ENCODE data around the gene SUCO. TPM values are rescaled to one million over a fixed set of nuclear protein-coding genes. Genes with fewer than 3 reads are reported as not detected.

Gene SUCO
- total RNA-seq, 1 donor from 2014 or later: 63.7 TPM

DNA sequence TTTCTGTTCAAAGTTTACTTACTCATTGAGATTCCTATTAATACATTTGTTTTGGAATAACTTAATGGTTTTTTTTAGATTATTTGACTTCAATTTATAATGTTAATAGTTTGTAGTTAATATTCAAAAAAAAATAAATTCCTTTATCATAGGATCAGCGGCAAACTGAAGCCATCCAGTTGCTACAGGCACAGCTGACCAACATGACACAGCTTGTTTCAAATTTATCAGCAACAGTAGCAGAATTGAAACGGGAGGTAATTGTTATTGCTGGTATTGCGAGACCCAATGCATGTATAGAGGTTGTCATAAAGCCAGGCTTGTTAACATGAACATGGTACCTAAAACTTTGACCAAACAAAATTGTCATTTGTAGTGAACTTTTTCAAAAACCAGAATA lies 67.0 kb downstream of the SUCO start:
- no peak overlapping the region for H2AFZ ChIP-seq (ENCODE audit: low read depth, low read length)
- peaks cover 6% of the 10 kb centered on the region for H3K79me2 ChIP-seq (ENCODE audit: insufficient read depth, low read length)
- no peak overlapping the region for H3K4me3 ChIP-seq (ENCODE audit: insufficient read depth, low read depth, low read length)
- H3K9me3 ChIP-seq (ENCODE audit: insufficient read depth, low read depth, low read length): no peaks in the 10 kb centered on the region
- Mint-ChIP-seq H3K27ac (ENCODE audit: unreplicated experiment) (no peak overlapping the region), H3K4me1 (ENCODE audit: low read depth, unreplicated experiment) (no peaks in the 10 kb centered on the region), H3K27me3 (ENCODE audit: low read depth, unreplicated experiment) (no peaks in the 10 kb centered on the region), H3K9me3 (ENCODE audit: unreplicated experiment) (no peaks in the 10 kb centered on the region), H3K4me3 (ENCODE audit: unreplicated experiment) (no peak overlapping the region), H3K36me3 (ENCODE audit: low read depth, unreplicated experiment) (peaks cover 30% of the 10 kb centered on the region)
- no peaks in the 10 kb centered on the region for H3K4me1 ChIP-seq (ENCODE audit: insufficient read depth, low read length)
- H4K20me1 ChIP-seq (ENCODE audit: insufficient read depth, low read length): no peaks in the 10 kb centered on the region
- no peak overlapping the region for H3K27ac ChIP-seq (ENCODE audit: low read depth, low read length)
- DNase-seq (ENCODE audit: low read depth) (no peak), FAIRE-seq (no peak)
- peaks cover 15% of the 10 kb centered on the region for H3K36me3 ChIP-seq (ENCODE audit: insufficient read depth, low read length)
- H3K27me3 ChIP-seq (ENCODE audit: insufficient read depth, low read length): no peaks in the 10 kb centered on the region
- H3K4me2 ChIP-seq (ENCODE audit: low read length): no peak overlapping the region
- TF ChIP-seq EZH2 (IDR thresholded peaks at IDR 0.05; ENCODE audit: insufficient read depth, low read length): no peak
- TF ChIP-seq, protein P1, sequence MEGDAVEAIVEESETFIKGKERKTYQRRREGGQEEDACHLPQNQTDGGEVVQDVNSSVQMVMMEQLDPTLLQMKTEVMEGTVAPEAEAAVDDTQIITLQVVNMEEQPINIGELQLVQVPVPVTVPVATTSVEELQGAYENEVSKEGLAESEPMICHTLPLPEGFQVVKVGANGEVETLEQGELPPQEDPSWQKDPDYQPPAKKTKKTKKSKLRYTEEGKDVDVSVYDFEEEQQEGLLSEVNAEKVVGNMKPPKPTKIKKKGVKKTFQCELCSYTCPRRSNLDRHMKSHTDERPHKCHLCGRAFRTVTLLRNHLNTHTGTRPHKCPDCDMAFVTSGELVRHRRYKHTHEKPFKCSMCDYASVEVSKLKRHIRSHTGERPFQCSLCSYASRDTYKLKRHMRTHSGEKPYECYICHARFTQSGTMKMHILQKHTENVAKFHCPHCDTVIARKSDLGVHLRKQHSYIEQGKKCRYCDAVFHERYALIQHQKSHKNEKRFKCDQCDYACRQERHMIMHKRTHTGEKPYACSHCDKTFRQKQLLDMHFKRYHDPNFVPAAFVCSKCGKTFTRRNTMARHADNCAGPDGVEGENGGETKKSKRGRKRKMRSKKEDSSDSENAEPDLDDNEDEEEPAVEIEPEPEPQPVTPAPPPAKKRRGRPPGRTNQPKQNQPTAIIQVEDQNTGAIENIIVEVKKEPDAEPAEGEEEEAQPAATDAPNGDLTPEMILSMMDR (IDR thresholded peaks at IDR 0.05; ENCODE audit: insufficient read depth, low read depth, low read length): no peak
- no peak overlapping the region for H3K9ac ChIP-seq (ENCODE audit: low read length)

DNA sequence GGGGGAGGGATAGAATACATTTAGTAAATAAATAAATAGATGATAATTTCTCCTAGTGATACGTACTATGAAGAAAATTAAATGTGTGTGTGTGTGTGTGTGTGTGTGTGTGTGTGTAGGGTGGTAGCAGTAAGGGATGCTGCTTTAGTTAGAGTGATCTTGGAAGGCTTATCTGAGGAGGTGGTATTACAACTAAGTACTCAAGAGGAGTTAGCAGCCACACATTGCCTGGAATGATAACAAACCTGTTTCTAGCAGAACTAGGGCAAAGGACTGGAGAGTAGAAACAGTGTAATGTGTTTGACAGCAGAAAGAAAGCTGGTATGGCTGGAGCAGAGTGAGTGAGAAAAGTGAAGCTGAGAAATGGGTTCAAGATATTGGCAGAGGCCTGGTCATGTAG lies 67.7 kb downstream of the SUCO start:
- DNase-seq (ENCODE audit: low read depth) (no peak), FAIRE-seq (no peak)
- no peaks in the 10 kb centered on the region for H3K4me1 ChIP-seq (ENCODE audit: insufficient read depth, low read length)
- no peaks in the 10 kb centered on the region for H3K27me3 ChIP-seq (ENCODE audit: insufficient read depth, low read length)
- H3K27ac ChIP-seq (ENCODE audit: low read depth, low read length): no peak overlapping the region
- Mint-ChIP-seq H3K4me1 (ENCODE audit: low read depth, unreplicated experiment) (no peaks in the 10 kb centered on the region), H3K9me3 (ENCODE audit: unreplicated experiment) (no peaks in the 10 kb centered on the region), H3K27me3 (ENCODE audit: low read depth, unreplicated experiment) (no peaks in the 10 kb centered on the region), H3K27ac (ENCODE audit: unreplicated experiment) (no peak overlapping the region), H3K36me3 (ENCODE audit: low read depth, unreplicated experiment) (peaks cover 23% of the 10 kb centered on the region), H3K4me3 (ENCODE audit: unreplicated experiment) (no peak overlapping the region)
- H3K9me3 ChIP-seq (ENCODE audit: insufficient read depth, low read depth, low read length): no peaks in the 10 kb centered on the region
- H3K4me2 ChIP-seq (ENCODE audit: low read length): no peak overlapping the region
- no peaks in the 10 kb centered on the region for H4K20me1 ChIP-seq (ENCODE audit: insufficient read depth, low read length)
- no peak overlapping the region for H3K4me3 ChIP-seq (ENCODE audit: insufficient read depth, low read depth, low read length)
- peaks cover 6% of the 10 kb centered on the region for H3K79me2 ChIP-seq (ENCODE audit: insufficient read depth, low read length)
- H2AFZ ChIP-seq (ENCODE audit: low read depth, low read length): no peak overlapping the region
- H3K36me3 ChIP-seq (ENCODE audit: insufficient read depth, low read length): peaks cover 15% of the 10 kb centered on the region
- no peak overlapping the region for H3K9ac ChIP-seq (ENCODE audit: low read length)
- no peak for TF ChIP-seq EZH2 (IDR thresholded peaks at IDR 0.05; ENCODE audit: insufficient read depth, low read length)
- TF ChIP-seq, protein P1 (IDR thresholded peaks at IDR 0.05; ENCODE audit: insufficient read depth, low read depth, low read length): no peak

DNA sequence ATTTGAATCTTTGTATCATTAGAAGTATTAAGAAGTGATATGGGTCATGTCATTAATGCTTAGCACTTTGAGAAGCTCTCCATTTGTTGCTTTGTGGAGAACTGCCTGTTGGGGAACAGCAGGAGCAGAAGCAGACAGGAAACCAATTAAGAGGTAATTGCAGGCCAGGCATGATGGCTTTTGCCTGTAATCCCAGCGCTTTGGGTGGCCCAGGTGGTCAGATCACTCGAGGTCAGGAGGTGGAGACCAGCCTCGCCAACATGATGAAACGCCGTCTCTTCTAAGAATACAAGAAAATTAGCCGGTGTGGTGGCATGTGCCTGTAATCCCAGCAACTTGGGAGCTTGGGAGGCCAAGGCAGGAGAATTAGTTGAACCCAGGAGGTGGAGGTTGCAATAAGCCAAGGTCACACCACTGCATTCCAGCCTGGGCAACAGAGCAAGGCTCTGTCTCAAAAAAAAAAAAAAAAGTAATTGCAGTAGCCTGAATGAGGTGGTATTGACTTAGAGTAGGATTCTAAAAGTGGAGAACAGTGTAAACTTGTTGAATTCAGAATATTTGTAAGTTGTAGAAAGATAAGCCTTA lies 68.2 kb downstream of the SUCO start:
- H3K9ac ChIP-seq (ENCODE audit: low read length): no peak overlapping the region
- H3K27ac Mint-ChIP-seq (ENCODE audit: unreplicated experiment): no peak overlapping the region
- FAIRE-seq (no peak), DNase-seq (ENCODE audit: low read depth) (no peak)
- no peaks in the 10 kb centered on the region for H3K27me3 Mint-ChIP-seq (ENCODE audit: low read depth, unreplicated experiment)
- H4K20me1 ChIP-seq (ENCODE audit: insufficient read depth, low read length): no peaks in the 10 kb centered on the region
- no peak overlapping the region for H3K27ac ChIP-seq (ENCODE audit: low read depth, low read length)
- no peak for TF ChIP-seq EZH2 (IDR thresholded peaks at IDR 0.05; ENCODE audit: insufficient read depth, low read length)
- TF ChIP-seq, protein P1 (IDR thresholded peaks at IDR 0.05; ENCODE audit: insufficient read depth, low read depth, low read length): no peak
- H3K79me2 ChIP-seq (ENCODE audit: insufficient read depth, low read length): peaks cover 6% of the 10 kb centered on the region
- no peaks in the 10 kb centered on the region for H3K9me3 ChIP-seq (ENCODE audit: insufficient read depth, low read depth, low read length)
- no peak overlapping the region for H2AFZ ChIP-seq (ENCODE audit: low read depth, low read length)
- H3K9me3 Mint-ChIP-seq (ENCODE audit: unreplicated experiment): no peaks in the 10 kb centered on the region
- H3K4me2 ChIP-seq (ENCODE audit: low read length): no peak overlapping the region
- no peaks in the 10 kb centered on the region for H3K4me1 ChIP-seq (ENCODE audit: insufficient read depth, low read length)
- no peak overlapping the region for H3K4me3 ChIP-seq (ENCODE audit: insufficient read depth, low read depth, low read length)
- H3K4me3 Mint-ChIP-seq (ENCODE audit: unreplicated experiment): no peak overlapping the region
- H3K4me1 Mint-ChIP-seq (ENCODE audit: low read depth, unreplicated experiment): no peaks in the 10 kb centered on the region
- H3K27me3 ChIP-seq (ENCODE audit: insufficient read depth, low read length): no peaks in the 10 kb centered on the region
- peaks cover 18% of the 10 kb centered on the region for H3K36me3 Mint-ChIP-seq (ENCODE audit: low read depth, unreplicated experiment)
- peaks cover 15% of the 10 kb centered on the region for H3K36me3 ChIP-seq (ENCODE audit: insufficient read depth, low read length)

All from astrocyte (in vitro differentiated cells and primary cell).